NCI-H1436 treated with DMSO at 0.1 percent for 48 hours (cell line): ENCODE results near the gene SCGB1A1.
A peak's percentile ranks its signal among the peaks of the same experiment; 100 is the strongest.
"Not testable (repeated sequence)": the region's sequence is repeated elsewhere in the genome, so short reads cannot be mapped to it uniquely, and the experiment has no call there.

ENCODE experiments used
- DNase-seq: peaks from one replicate; lab custom pipeline; 2025; lab: John Stamatoyannopoulos, UW

Gene SCGB1A1, protein sequence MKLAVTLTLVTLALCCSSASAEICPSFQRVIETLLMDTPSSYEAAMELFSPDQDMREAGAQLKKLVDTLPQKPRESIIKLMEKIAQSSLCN

DNA sequence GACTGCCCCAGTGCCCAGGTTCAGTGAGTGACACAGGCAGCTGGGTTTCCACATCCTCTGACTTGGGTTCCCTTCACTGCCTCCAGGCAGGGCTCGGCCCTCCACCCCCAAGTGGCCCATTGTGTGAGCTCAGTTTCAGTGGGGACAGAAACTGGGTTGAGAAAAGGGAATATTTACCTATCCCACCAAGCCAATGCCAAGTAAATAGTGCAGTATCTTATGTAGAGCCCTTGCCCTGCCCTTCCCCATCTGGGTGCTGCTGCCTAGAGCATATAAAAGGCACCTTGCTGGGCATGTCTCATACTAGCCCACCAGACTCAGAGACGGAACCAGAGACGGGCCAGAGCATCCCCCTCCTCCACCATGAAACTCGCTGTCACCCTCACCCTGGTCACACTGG lies at the start of gene SCGB1A1:
Gene SCGB1A1, plus strand, starts transcription at position 301 of the 400 bp plus-strand sequence. Its CDS starts 63 bp downstream, at position 364.
- no peak for DNase-seq

DNA sequence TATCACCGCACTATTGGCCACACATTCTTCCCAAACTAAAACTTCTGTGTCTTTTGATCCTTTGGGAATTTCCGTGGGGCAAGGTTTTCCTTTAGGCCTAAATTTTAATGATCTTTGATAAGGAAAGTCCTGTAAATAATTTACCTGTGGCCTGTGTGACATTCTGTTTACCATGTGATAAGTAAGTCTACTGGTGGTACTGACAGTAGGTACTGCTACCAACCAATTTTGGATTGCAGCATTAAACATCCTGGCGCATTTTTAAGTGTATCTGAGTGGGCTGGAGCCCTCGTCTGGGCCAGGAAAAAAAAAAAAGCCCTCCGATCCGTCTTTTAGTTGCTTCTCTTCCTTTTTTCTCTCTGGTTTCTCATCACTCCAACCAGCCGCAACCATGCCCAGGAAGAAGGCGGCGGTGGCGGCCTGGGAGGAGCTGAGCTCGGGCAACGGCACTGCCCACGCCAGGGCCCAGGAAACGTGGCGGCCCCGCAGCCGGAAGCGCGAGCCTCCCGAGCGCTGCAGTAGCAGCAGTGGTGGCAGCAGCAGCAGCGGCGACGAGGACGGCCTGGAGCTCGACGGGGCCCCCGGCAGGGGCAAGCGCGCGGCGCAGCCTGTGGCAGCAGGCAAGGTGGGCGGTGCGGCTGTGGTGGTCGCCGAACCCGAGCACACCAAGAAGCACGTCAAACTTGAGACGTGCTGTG lies 47.9 kb upstream of the SCGB1A1 start:
- DNase-seq = no peak

DNA sequence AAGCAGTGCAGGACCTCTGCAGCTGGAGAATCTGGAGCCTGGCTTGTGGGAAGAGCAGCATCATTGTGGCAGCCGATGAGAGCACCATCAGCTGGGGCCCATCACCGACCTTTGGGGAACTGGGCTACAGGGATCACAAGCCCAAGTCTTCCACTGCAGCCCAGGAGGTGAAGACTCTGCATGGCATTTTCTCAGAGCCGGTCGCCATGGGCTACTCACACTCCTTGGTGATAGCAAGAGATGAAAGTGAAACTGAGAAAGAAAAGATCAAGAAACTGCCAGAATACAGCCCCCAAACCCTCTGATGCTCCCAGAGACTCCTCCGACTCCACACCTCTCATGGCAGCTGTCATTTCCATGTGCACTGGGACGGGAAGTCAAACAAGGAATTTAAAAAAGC lies 46.0 kb upstream of the SCGB1A1 start:
- no peak for DNase-seq

DNA sequence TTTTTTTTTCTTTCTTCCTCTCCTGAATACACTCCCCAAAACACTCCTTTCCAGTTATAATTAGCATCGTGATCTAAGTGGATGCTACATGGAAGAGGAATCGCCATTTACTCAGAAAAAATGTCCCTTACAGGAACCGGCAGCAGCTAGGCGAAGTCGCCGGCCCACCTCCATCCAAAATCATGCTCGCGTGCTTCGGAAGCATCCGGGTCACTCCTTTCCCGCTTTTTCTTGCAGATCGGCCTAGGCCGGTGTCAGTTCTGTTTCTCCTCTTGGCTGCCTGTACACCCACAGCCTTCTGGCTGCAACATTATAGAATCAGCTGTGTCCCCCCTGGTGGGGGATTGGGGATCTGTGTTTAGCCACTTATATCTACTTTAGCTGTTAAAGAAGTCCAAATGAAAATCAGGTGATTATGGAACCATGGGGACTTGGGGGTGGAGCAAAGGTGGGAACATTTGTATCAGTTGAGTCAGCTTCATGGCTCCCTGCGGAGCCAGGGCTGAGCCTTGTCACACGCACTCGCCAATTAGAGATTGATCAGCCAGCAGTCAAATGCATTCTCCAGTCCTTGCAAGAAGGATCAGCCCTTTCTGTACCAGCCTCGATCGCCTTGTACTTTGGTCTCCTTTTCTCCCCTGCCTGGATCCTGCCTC lies 45.2 kb upstream of the SCGB1A1 start:
- DNase-seq = no peak

DNA sequence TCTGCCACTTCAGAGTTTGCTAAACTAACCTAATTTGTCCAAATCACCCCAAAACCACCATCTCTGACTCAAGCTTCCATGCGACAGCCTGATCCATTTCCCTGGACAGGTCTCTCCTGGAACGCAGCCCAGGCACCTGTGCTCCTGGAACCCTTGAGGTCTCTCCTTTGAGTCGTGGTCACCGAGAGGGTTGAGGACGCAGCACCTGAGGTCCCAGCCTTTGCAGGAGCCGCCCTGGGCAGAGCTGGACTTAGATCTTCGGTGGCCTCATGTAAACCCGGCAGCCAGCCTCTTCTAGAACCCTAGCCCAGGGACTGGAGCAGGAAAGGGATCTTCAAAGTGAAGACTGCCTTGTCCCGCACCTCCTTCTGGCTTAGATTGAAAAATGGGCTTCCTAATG lies 44.0 kb upstream of the SCGB1A1 start:
- no peak for DNase-seq

DNA sequence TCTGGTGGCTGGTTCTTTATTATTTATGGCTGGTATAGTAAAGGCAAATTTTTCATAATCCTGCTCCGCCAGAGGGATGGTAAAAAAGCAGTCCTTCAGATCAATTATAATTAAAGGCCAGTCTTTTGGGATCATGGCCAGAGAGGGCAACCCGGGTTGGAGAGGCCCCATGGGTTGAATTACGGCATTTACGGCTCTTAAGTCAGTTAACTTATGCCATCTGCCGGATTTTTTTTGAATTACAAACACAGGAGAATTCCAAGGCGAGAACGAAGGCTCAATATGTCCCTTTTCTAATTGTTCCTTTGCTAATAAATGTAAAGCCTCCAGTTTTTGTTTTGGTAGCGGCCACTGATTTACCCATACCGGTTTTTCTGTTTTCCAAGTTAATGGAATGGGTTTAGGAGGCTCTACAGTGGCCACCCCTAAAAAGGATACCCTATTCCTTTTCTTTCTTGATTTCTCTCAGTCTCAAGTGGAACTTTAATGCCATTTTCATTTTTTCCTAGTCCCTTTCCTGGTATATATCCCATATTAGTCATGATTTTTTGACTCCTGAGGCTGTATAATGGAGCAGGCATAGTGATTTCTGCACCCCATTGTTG lies 40.3 kb upstream of the SCGB1A1 start:
- DNase-seq = not testable (repeated sequence)

DNA sequence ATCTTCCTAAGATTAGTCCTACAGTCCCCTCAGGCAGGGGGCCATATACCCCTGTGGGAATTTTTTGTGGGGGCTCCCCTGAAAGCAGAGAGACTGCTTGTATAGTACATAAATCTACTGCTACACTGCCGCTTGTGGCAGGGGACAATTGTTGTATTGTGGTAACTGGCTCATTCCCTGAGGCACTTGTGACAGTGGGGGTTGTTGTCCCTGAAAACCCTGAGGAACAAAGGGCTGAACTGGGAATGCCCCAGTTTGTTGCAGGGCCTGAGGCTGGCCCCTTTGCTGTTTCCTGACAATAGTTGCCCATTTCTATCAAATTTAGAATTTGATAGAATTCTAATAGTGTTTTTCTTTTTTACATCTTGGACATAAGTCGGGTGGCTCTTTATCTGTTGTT lies 39.2 kb upstream of the SCGB1A1 start:
- DNase-seq = not testable (repeated sequence)

DNA sequence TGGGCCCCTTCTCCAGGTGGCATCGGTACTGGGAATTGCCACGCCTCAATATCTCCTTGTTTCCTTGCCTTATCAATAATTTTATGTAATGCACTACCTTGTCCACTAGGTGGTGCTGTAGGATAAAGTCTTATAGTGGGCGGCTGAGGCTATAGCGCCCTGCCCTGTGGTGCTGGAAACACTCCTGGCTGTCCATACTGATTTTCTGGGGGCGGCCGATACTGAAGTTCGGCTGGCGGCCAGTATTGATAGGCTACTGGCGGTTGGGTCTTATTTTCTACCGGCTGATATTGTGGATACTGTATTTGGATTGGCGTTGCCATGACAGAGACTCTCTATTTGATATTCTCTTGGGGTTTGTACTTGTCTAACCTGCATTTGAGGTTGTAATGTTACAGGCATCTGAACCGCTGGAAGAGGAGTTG lies 38.0 kb upstream of the SCGB1A1 start:
- DNase-seq = peak; percentile 25

DNA sequence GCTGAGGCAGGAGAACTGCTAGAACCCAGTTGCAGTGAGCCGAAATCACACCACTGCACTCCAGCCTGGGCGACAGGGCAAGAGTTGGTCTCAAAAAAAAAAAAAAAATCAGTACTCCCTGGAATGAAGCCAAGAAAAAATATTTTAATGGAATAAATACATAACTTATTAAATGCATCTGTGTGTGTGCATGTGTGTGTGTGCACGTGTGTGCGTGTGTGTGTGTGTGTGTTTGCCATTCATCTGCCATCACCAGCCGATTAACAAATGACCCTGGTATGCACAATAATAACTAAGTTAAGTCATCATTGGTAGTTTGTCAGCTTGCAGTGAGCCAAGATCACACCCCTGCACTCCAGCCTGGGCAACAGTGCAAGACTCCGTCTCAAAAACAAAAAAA lies 35.0 kb upstream of the SCGB1A1 start:
- DNase-seq = no peak

DNA sequence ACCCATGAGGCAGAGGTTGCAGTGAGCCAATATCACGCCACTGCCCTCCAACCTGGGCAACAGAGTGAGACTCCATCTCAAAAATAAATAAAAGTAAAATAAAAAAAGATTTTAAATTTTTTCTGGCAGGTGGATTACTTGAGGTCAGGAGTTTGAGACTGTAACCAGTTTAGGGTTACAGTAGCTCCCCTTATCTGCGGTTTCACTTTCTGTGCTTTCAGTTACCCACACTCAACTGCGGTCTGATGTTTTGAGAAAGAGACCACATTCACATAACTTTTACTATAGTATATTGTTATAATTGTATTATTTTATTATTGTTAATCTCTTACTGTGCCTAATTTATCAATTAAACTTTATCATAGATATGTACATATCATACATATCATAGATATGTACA lies 32.8 kb upstream of the SCGB1A1 start:
- DNase-seq = not testable (repeated sequence)

DNA sequence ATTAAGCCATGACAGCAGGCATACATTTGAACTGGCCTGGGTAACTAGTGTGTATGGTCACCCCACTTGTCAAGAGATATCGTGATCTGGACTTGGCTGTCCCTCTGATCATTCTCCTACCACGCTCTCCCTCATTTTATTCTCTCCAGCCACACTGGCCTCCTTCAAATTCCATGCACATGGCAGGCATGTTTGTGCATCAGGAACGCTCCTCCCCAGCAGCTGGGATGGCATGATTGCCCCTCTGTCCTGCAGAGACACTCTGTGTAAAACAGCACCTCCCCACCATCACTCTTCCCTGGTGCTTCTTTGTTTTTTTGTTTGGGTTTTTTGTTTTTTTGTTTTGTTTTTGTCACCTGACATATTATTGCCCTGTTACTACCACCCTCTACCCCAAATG lies 31.5 kb upstream of the SCGB1A1 start:
- no peak for DNase-seq

DNA sequence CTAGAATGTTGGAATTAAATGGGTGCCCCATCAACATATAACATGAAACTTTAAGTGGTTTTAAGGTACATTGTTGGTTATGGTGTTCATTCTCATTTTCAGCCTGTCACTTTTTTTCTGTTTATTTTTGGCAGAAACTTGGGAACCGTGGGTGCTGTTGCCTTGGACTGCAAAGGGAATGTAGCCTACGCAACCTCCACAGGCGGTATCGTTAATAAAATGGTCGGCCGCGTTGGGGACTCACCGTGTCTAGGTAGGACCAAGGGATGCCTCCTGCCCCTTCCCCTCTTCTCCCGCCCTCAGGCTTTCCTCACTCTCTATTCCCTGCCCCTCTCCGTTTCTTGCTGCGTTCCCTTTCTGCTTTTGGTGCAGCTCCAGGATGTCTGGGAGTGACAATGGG lies 29.8 kb upstream of the SCGB1A1 start:
- DNase-seq = no peak

DNA sequence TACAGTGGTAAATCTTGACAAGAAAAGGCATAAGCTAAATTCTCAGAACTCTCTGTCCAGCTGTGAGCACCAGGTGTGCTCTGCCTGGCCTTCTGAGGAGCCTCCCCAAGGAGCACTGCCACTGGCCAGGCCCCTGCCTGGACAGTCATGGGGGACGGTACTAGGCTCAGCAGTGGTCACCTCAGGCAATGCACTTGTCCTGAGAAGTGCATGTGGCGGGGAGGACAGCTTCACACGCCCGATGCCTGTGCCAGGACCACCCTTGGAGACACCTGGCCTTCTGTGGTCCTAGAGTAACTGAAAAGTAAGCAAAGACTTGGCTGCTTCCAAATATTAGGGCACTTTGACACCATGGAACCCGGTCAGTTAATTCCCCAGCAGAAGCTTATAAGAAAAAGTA lies 28.6 kb upstream of the SCGB1A1 start:
- DNase-seq = no peak

DNA sequence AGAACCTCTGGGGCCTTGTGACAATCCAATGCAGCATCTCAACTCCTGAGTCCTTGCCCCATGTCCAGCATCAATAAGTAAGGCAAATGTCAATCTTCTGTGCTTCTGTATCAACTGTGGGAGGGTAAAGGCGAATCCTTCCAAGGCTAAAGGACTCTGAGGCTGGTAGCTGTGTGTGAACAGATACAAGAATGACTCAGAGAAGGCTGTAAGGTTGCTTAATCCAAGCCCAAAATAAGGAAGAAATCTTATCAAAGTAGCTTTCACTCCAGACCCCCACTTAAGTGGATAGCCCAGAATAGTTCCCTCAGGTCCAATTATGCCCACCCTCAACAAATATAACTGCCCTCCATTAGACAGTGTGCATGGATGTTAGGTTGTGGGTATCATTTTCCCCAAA lies 28.1 kb upstream of the SCGB1A1 start:
- DNase-seq = no peak

DNA sequence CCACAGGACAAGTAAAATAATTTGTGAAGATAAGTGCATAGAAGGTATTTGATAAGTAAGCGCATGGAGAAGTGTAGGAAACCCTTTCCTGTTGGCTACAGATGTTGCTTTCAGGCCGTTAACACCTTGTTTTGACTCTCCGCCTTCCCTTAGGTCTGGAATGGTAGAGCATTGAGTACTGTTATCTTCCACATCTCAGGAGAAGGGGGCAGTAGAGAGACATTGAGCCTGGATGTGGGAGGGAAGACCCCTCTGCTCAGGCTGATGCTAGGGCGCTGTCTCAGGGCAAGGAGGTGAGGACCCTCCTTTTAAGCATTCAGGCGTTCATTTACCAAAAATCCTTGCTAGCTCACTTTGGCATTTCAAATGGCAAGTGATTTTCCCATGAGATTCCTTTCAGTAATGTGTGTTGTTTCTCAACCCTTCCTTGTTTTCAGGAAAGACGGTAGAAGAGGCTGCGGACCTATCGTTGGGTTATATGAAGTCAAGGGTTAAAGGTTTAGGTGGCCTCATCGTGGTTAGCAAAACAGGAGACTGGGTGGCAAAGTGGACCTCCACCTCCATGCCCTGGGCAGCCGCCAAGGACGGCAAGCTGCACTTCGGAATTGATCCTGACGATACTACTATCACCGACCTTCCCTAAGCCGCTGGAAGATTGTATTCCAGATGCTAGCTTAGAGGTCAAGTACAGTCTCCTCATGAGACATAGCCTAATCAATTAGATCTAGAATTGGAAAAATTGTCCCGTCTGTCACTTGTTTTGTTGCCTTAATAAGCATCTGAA lies 27.0 kb upstream of the SCGB1A1 start:
- no peak for DNase-seq

DNA sequence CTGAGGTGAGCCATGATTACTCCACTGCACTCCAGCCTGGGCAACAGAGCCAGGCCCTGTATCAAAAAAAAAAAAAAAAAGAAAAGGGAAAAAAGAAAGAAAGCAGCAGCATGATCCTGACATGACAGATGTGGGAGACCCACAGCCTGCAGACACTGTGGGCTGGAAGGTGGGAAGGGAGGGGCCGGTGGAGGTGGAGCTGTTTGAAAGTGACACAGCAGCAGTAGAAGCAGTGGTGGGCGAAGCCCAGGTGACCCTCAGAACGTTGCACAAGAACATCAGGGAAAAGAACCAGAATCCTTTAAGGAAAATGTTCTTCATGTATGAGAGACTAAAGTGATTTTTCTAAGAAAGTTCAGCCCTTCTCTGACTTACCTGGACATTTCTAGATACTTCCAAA lies 26.3 kb upstream of the SCGB1A1 start:
- no peak for DNase-seq

DNA sequence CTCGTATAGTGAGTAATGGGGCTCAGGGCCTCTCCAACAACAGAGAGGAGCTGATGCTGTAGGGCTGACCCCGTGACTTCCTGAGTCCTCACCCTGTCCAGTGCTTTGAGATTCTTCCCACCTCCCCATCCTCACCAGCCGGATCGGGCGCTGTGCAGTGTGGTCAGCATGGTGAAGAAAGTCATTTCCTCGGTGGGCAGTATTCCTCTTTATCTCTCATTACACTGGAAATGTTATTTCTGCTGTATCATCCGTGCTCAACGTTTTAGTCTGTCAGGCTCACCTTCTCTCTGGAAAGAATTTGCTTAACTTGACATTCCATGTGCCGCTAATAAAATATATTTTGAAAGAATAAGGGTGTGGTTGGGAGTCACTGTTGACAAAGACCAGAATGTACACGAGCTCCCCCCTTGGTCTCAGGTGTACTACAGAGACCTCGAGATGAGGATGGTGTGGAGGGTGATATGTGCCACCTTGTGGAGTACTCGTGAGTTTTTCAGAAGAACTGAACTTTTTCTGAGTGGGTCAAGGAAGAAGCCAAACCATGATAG lies 25.7 kb upstream of the SCGB1A1 start:
- DNase-seq = no peak

DNA sequence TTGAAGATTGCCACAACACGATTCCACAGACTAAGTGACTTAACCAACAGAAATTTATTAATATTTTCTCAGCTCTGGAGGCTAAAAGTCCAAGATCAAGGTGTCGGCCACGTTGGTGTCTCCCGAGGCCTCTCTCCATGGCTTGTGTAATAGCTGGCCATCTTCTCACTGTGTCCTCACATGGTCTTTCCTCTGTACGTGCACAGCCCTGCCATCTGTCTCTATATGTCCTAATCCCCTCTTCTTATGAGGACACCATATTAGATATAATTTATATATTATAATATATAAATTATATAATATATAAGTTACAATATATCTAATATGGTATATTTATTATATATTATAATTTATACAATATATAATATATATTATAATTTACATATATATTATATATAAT lies 25.1 kb upstream of the SCGB1A1 start:
- DNase-seq = no peak

DNA sequence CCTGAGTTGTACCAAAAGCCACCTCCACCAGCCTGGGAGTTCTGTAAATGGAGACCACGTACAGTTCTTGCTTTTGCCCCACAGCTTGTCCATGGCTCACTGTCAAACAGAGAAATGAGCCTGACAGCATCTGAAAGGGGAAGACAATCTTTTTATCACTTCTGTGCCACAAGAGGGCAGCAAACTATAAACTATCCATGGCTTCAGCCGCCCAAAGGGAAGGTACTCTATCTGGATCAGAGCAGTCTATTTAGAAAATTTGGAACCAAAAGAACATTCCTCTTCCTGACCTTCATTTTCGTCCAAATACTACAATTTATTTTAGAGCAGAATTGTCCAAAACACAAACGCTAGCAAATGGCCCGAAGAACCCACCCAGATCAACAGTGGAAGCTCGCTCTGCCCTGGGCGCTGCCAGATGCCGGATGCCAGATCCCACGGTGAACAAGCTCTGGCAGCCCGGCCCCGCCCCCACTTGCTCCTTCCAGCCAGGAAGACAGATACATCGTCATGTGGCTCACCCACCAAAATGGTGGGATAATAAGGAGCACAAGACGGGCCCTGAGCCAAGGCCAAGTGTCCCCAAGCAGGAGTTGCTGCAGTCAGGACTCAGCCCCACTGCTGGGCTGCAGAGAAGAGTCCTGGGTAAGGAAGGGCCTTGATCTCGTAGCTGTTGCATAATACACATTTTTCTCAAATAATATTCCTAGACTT lies 23.9 kb upstream of the SCGB1A1 start:
- DNase-seq = no peak

DNA sequence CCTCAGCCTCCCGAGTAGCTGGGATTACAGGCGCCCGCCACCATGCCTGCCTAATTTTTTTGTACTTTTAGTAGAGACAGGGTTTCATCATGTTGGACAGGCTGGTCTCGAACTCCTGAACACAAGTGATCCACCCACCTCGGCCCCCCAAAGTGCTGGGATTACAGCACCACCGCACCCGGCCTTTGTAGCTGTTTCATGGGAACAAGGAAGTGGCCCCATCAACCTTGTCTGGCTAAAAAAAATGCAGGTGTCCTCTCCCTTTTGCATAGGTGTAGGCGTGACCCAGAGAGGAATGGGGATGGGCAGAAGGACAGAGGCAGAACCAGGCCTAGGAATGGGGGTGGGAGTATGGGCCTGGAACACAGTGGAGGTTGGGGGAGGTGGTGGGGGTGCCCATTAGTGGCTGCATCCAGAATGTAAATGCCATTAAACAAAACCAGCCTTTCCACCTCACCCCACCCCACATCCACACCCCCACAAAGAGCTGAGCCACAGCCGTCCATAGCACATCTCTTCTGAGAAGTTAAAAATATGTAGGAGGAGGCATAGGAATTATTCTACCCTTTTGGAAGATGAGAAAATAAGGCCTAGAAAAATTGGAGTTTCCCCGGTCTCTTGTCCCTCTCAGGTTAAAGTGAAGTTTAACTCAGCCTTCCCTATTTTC lies 22.8 kb upstream of the SCGB1A1 start:
- no peak for DNase-seq
